Stimulated activated CD4-positive, alpha-beta T cell treated with anti-CD3 and anti-CD28 coated beads, Interleukin-4, amount 100 ng/mL, for 24 hours (primary cell): Measurements from ENCODE around the gene RAB11FIP3.

Experiments used
- DNase-seq: peaks from one replicate; pipeline ENCODE4 v3.0.0-alpha.2; 2020

Gene RAB11FIP3

GRCh38 chr16:519841-520687 is 94.6 kb downstream of the RAB11FIP3 start:
- DNase-seq: no peak

DNA sequence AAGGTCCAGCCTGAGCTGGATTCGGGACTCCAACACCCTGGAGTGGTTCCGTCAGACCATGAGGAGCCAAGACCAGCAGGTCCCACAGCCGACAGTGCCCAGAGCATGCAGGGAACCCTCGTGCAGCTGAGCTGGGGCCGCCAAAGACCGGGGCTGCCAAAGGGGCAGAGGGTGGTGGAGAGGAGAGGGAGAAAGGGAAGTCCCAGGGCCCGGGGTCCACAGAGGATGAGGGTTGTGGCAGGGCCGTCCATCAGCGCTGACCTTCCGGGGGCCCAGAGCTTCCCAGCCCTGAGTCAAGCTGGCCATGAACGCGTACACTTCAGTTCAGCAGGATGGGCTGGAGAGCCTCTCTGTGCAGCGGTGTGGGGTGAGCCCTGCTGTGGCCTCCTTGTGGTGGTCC is 95.4 kb downstream of the RAB11FIP3 start:
- no peak for DNase-seq

DNA sequence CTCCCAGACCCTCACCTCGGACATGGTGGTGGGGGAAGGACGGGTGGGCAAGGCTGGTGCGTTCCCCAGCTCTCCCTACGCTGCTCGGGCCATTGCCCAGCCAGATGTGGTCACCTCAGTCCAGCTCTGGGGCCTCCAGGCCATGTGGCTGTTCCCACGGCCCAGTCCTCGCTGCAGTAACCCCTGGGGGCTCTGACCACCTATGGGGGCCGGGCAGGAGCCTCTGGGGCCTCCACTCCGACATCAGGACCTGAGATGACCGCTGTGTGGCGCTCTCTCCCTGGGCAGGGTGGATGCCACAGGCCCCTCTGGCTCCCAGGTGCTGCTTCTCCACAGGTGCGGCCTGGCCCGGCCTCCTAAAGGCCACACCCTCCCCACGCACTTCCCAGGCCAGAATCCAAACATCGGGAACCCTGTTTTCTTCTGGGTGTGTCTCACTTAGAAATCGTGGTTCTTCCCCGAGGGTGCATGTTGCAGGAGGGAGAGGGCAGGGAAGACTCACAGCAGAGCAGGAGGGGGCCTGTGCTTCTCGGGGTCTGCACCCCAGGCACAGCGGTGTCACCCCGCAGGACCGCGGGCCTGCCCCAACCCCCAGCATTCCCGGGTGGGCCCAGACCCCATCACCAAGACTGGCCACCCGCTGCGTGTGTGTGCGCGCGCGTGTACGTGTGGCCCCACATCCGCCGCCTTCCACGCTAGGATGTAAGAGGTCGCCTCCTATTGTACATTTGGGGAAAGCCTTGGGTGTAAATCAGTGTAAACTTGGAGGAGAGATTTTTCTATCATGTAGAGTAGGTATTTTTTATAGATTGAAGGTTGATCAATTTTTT is 96.1 kb downstream of the RAB11FIP3 start:
- no peak for DNase-seq

DNA sequence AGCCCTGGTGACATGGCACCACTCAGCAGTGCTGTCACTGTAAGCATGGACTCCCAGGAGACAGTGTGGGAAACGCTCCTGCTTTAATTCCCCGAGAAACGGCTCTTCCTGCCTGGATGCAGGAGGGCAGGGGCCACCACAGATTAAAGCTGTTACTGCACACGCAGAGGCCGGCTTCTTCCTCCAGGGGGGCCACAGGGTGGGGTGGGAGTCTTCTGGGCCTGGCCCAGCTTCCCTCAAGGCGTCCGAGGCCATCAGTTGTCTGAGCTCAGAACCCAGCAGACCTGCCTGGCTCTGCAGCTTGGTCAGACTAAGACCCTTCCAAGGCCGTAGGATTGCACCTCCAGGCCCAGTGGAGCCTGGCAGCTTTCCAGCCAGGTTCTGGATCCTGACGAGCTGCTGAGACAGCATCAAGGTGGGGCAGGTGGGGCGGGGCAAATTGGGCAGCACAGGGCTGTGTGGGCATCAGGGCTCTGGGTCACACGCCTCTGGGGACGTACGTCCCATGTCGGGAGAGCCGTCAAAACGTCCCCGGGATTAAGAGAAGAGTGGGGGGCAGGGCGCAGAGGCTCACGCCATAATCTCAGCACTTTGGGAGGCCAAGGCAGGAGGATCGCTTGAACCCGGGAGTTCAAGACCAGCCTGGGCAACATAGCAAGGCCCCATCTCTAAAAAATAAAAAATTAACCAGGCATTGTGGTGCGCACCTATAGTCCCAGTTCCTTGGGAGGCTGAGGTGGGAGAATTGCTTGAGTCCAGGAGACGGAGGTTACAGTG is 97.1 kb downstream of the RAB11FIP3 start:
- no peak for DNase-seq

DNA sequence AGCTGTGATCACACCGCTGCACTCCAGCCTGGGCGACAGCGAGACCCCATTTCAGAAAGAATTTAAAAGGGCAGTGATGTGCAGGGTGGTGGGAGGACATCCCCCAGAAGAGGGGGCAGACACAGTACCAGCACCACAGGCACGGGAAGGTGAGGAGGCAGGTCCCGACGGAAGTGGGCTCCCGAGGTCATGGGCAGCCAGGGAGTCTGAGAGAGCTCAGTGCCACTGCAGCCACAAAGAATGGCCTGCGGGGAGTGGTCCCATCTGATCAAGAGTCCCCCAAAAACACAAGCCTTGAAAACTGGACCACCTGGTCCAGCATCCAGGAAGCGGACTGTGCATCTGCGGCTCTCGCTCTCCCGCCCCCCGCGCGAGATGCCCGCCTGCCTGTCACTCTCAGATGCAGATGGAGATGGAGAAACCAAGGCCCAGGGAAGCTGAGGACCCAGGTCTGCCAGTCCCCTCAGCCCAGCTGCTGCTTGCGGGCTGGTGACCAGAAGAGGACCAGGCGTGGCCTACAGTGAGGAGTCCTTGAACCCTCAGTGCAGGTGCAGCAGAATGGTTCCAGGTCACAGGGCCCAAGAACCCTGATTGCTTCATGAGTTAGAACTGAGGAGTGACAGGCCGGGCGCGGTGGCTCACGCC is 97.8 kb downstream of the RAB11FIP3 start:
- no peak for DNase-seq

- no peak for DNase-seq
These were observed 99.0 kb downstream of the RAB11FIP3 start for GRCh38 chr16:524274-525040.

GRCh38 chr16:525123-525519 is 99.7 kb downstream of the RAB11FIP3 start:
- DNase-seq: no peak

DNA sequence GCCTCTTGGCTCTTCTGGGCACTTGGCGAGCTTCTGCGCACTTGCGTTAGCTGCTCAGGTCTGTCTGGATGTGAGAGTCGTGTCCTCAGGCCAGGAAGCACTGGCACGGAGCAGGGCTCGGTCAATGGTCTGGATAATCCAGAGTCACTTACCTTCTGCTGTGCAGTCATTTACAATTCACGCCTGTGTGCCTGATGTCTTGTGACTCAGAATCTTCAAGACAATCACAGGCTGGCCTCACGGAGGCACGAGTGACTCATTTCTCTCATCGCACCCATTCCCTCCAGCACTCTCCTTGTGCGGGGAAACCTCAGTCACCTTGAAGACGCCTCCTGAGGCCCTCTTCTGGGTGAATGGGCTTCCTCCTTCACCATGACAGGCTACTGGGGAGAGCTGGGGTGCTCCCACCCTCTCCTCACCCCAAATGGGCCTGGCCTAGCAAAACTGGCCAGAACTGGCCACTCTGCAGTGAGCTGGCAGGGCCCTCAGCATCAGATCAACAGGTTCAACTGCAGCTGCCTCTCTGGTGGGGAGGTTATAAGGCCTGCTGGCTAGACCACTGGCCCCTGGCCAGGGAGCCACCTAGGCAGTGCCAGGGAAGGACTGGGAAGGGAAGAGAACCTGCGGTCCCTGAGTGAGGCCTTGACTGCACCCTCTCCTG is 100.2 kb downstream of the RAB11FIP3 start:
- DNase-seq: peak; percentile 86

DNA sequence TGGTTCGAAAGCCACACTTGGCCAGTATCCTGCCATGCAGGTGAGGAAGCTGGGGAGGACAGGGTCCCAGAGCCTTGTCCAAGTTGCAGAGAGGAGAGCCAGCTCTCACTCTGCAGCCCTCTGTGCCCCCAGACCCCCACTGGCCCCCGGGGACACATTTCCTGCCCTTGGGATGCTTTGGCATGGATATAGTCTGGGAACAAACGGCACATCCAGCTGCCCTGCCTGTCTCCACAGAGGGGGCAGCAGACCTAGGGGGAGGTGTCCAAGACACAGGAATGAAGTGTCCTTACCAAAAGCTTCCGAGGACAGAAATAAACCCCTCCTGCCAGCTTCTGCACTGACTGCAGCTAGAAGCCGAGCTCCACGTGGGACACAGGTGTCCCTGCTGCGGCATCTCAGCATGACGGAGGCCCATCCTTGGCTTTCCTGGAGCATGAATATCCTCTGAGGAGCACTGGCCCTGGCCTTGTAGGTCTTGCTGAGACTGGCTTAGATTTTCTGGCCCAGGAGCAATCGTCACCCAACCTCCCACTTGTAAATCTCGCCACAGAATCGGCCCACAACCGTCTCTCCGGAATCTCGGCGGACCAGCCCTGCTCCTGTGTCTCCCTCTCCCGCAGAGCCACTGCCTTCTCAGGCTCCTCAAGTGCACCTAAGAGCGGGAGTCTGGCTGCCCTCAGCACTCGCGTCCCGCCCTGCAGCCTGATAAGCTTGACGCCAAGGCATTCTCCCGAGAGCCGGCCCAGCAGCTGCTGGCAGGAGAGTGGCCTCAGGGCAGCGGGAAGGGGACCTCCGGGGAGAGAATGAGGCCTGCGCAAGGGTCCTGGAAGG is 100.9 kb downstream of the RAB11FIP3 start:
- peak; percentile 19 for DNase-seq

- DNase-seq: peak; percentile 86
These were observed 101.8 kb downstream of the RAB11FIP3 start, which contains the start of gene CAPN15 for GRCh38 chr16:527015-527903. Gene CAPN15, plus strand, starts transcription at chr16:527712. Its CDS starts 19,127 bp downstream, at chr16:546839.

- peak; percentile 55 for DNase-seq
These were observed 102.9 kb downstream of the RAB11FIP3 start for GRCh38 chr16:528111-529011.

DNA sequence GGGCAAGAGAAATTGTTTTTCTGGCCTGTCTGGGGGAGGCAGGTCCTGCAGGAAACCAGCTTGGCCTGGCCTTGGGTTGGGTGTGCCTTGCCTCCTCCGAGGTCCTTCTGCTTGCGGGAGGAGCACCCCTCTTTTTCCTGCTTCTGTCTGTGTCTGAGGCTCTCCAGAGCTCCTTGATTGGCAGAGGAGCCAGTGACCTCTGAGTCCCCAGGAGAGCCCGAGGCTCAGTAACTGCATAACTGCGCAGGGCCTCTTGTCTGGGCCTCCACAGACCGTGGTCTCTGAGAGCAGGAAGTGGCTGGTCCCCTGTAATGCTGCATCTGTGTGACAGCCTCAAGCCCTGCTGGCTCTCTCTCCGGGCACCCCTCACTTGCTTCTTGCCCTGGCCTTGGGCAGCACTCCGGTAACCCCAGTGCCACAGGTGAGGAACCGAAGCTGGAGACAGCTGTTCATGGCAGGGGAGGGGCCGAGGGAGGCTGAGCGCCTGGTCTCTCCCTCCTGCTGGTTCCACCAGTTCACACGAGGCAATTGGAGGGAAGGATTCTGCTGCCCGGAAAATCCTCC is 103.6 kb downstream of the RAB11FIP3 start:
- no peak for DNase-seq

- no peak for DNase-seq
These were observed 104.8 kb downstream of the RAB11FIP3 start for GRCh38 chr16:530111-530817.

DNA sequence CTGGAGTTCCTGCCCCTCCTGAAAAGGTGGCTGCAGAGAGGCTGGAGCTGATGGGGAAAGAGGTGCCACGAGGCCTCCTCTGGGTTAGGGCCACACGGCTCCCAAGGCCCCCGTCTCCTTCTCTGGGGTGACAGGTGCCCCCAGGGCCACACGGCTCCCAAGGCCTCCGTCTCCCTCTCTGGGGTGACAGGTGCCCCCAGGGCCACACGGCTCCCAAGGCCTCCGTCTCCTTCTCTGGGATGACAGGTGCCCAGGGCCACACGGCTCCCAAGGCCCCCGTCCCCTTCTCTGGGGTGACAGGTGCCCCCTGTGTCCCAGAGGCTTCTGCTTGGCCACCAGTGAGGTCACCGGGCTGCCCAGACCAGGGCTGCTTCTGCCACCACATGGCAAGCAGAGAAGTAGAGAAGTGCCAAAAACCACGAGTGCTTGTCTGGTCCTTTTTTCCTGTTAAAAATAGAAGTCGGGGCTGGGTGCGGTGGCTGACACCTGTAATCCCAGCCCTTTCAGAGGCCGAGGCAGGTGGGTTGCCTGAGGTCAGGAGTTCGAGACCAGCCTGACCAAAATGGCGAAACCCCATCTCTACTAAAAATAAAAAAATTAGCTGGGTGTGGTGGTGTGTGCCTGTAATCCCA is 106.2 kb downstream of the RAB11FIP3 start:
- DNase-seq: no peak

DNA sequence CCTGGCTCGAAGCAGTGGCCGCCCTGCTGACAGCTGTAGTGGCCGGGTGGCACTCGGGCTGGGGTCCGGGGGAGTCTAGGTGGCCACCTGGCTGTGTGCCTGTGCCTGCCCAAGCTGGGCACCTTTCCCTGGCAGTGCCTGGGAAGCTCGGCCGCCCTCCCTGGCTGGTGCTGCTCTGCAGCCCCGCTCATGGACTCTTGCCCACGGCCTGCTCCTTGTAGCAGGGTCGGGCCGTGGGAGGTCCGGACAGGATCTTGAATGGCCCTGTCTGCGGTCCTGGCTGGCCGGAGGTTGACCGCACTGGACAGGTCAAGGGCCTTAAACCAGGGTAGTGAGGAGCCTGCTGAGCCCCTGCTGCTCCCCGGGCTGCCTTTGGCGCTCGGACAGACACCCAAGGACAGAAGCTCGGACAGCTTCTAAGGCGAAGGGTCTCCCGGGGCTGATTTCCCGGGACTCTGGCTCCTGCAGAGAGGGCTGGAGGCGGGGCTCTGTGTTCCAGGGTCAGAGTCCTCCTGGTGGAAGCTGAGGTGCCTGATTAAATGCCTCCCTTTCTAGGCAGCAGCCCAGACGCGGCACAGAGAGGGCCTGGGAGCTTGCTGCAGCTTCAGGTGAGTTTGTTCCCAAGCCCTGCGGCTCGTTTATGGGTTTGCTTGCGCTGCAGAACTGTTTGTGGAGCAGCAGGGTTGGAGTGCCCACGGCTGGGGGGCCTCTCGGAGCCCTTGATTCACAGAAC is 108.1 kb downstream of the RAB11FIP3 start:
- DNase-seq: no peak

DNA sequence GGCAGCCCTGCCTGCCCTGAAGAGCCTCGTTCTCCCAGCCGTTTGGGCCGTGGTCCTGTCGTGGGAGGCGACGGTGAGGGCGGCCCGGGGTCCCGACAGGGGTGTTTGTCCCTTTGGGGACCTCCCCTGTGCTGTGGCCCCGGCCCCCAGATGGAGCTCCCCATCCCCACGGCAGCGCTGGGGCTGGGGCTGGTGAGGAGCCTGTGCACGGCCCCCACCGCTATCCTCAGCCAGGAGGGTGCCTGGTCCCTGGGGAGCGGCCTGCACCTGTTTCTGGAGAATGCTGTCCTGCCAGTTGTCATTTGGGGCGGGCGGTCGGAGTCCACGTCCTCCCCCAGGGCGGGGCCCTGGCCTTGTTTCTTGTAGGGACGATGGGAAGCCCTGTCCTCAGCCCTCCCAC is 108.7 kb downstream of the RAB11FIP3 start:
- no peak for DNase-seq
